ENCODE data around the gene CDK3. TPM values are rescaled to one million over a fixed set of nuclear protein-coding genes. Genes with fewer than 3 reads are reported as not detected.

CDK3 gene
- total RNA-seq, 4 donors from 2014 or later, result 0.65 to 2.2 (median 1.2) TPM; not detected in 1

- intact Hi-C loops (cut with DNase I), result no loop called here
- DNase-seq (ENCODE audit: extremely low spot score), result no peak
Measured at GRCh38 chr17:75994802-75995370, 5.8 kb upstream of the CDK3 start.

DNA sequence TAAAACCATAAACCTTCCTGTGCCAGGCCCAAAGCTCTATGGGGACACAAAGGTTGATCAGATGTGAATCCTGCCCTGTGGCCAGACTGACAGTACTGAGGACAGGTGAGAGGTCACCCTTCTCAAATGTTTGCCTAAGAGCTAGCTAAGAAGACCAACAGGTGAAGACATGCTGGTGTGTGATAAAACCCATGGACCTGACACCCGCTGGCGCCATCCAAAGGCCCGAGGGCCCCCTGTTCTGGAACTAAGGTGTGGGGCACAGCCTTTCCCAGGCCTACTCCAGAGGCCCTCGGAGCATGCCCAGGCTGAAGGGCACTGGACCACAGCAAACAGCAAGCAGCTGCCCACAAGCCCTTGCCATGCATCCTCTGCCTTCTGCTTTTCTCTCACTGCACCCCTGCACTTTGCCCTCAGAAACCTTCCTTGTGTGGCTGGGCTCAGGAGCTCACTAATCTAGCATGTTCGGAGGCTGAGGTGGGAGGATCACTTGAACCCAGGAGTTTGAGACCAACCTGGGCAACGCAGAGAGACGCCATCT, 5.2 kb upstream of the CDK3 start:
- H3K9me3 ChIP-seq, result no peaks in the 10 kb centered on the region
- peaks cover 7 to 53% (median 22%) of the 10 kb centered on the region in 4 donors for H3K36me3 ChIP-seq
- no peak for DNase-seq (ENCODE audit: extremely low spot score)
- 98% methylated on average over 7 of the region's 7 CpGs for WGBS
- no peak overlapping the region for H3K27ac ChIP-seq (replicated peaks in 1 of 4)
- intact Hi-C loops (cut with DNase I), result no loop called here
- no peaks in the 10 kb centered on the region for H3K27me3 ChIP-seq
- H3K4me3 ChIP-seq, result no peak overlapping the region
- H3K4me1 ChIP-seq, result peaks cover 0 to 5% (median 0%) of the 10 kb centered on the region in 4 donors
- TF ChIP-seq, protein P1, sequence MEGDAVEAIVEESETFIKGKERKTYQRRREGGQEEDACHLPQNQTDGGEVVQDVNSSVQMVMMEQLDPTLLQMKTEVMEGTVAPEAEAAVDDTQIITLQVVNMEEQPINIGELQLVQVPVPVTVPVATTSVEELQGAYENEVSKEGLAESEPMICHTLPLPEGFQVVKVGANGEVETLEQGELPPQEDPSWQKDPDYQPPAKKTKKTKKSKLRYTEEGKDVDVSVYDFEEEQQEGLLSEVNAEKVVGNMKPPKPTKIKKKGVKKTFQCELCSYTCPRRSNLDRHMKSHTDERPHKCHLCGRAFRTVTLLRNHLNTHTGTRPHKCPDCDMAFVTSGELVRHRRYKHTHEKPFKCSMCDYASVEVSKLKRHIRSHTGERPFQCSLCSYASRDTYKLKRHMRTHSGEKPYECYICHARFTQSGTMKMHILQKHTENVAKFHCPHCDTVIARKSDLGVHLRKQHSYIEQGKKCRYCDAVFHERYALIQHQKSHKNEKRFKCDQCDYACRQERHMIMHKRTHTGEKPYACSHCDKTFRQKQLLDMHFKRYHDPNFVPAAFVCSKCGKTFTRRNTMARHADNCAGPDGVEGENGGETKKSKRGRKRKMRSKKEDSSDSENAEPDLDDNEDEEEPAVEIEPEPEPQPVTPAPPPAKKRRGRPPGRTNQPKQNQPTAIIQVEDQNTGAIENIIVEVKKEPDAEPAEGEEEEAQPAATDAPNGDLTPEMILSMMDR (IDR thresholded peaks at IDR 0.05), result no peak
- TF ChIP-seq POLR2AphosphoS5 (IDR thresholded peaks at IDR 0.05), result no peak
- TF ChIP-seq POLR2A (IDR thresholded peaks at IDR 0.05; ENCODE audit: low read depth), result no peak
- TF ChIP-seq EP300 (IDR thresholded peaks at IDR 0.05), result no peak

More at GRCh38 chr17:75994802-75995370, 5.8 kb upstream of the CDK3 start:
- TF ChIP-seq, protein P1 (IDR thresholded peaks at IDR 0.05), result no peak
- TF ChIP-seq POLR2AphosphoS5 (IDR thresholded peaks at IDR 0.05) (no peak), POLR2A (IDR thresholded peaks at IDR 0.05; ENCODE audit: low read depth) (no peak)
- H3K27ac ChIP-seq (replicated peaks in 1 of 4), result no peak overlapping the region
- H3K4me3 ChIP-seq, result no peak overlapping the region
- no peaks in the 10 kb centered on the region for H3K9me3 ChIP-seq
- H3K27me3 ChIP-seq, result no peaks in the 10 kb centered on the region
- peaks cover 7 to 47% (median 21%) of the 10 kb centered on the region in 4 donors for H3K36me3 ChIP-seq
- WGBS, result 91% methylated on average over 5 of the region's 5 CpGs
- peaks cover 0 to 5% (median 0%) of the 10 kb centered on the region in 4 donors for H3K4me1 ChIP-seq

- Histone ChIP-seq H3K27ac (replicated peaks in 1 of 4) (no peak overlapping the region), H3K27me3 (no peaks in the 10 kb centered on the region), H3K4me3 (no peak overlapping the region), H3K4me1 (peaks cover 0 to 5% (median 0%) of the 10 kb centered on the region in 4 donors), H3K36me3 (peaks cover 0 to 50% (median 19%) of the 10 kb centered on the region in 4 donors), H3K9me3 (no peaks in the 10 kb centered on the region)
- DNase-seq (ENCODE audit: extremely low spot score), result no peak
- no peak for TF ChIP-seq EP300 (IDR thresholded peaks at IDR 0.05)
- TF ChIP-seq, protein P1 (IDR thresholded peaks at IDR 0.05), result no peak
- no peak for TF ChIP-seq POLR2AphosphoS5 (IDR thresholded peaks at IDR 0.05)
- no peak for TF ChIP-seq POLR2A (IDR thresholded peaks at IDR 0.05; ENCODE audit: low read depth)
- WGBS, result 59% methylated on average over 18 of the region's 18 CpGs
- intact Hi-C loops (cut with DNase I), result no loop called here
Measured at GRCh38 chr17:75996665-75997590, 3.7 kb upstream of the CDK3 start.

- no peaks in the 10 kb centered on the region for H3K9me3 ChIP-seq
- no peak overlapping the region for H3K27ac ChIP-seq (replicated peaks in 1 of 4)
- intact Hi-C loops (cut with DNase I), result no loop called here
- no peak overlapping the region for H3K4me3 ChIP-seq
- peaks cover 0 to 41% (median 20%) of the 10 kb centered on the region in 4 donors for H3K36me3 ChIP-seq
- H3K4me1 ChIP-seq, result peaks cover 0 to 5% (median 0%) of the 10 kb centered on the region in 4 donors
- no peaks in the 10 kb centered on the region for H3K27me3 ChIP-seq
- TF ChIP-seq POLR2A (IDR thresholded peaks at IDR 0.05; ENCODE audit: low read depth), result no peak
- TF ChIP-seq, protein P1 (IDR thresholded peaks at IDR 0.05), result no peak
- TF ChIP-seq EP300 (IDR thresholded peaks at IDR 0.05), result no peak
- no peak for TF ChIP-seq POLR2AphosphoS5 (IDR thresholded peaks at IDR 0.05)
- WGBS, result 100% methylated on average over 9 of the region's 9 CpGs
- no peak for DNase-seq (ENCODE audit: extremely low spot score)
Measured at GRCh38 chr17:75998327-75998795, 2.3 kb upstream of the CDK3 start.
